ENCODE results near the gene NKG7. TPM values are rescaled to one million over a fixed set of nuclear protein-coding genes. Genes with fewer than 3 reads are reported as not detected.

The NKG7 gene
- total and polyA plus RNA-seq, 2 of the 13 experiments (the other 11 are each of a cell fraction or from before 2014, with no cell fraction given) = 0.40 TPM; not detected in 1

DNA sequence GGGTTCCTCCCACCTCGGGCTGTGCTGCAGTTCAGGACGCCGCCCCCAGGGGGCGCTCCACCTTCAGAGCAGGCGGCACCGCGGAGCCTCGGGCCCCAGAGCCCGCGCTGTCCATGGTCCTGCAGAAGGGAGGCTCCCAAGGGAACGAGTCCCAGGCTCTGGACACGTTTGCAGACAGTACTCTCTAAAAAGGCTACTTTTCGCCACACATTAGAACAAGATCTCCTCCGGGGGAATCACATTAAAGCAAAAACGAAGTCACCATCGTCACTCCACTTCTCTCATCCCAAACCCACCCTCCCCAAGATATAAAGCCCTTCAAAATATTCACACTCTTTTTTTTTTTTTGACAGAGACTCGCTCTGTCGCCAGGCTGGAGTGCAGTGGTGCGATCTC, 49.6 kb upstream of the NKG7 start (continued):
- TF ChIP-seq ZNF749 (CRISPR knock-in tag; IDR thresholded peaks at IDR 0.05; ENCODE audit: borderline replicate concordance) = peak; percentile 94; the same call in 1 of the 2 replicates
- peak; percentile 49; the same call in 1 of the 2 replicates for TF ChIP-seq ZFX (CRISPR knock-in tag; IDR thresholded peaks at IDR 0.05; ENCODE audit: low read depth)
- peak; percentile 68; the same call in 1 of the 2 replicates for TF ChIP-seq ZNF101 (CRISPR knock-in tag; IDR thresholded peaks at IDR 0.05; ENCODE audit: borderline replicate concordance, low read depth)
- TF ChIP-seq POLR2AphosphoS2 (IDR thresholded peaks at IDR 0.05; ENCODE audit: low read depth, low read length) = no peak
- TF ChIP-seq, protein P1, sequence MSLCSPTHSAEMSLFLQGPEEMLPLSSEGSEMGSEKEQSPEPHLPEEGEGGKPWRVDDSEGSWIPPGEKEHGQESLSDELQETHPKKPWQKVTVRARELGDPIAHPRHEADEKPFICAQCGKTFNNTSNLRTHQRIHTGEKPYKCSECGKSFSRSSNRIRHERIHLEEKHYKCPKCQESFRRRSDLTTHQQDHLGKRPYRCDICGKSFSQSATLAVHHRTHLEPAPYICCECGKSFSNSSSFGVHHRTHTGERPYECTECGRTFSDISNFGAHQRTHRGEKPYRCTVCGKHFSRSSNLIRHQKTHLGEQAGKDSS (CRISPR knock-in tag; IDR thresholded peaks at IDR 0.05; ENCODE audit: borderline replicate concordance, low read depth) = peak; percentile 90; the same call in 1 of the 2 replicates
- 0 out of 2 replicates have a peak, but pooled peaks have one; percentile 81 for TF ChIP-seq CC2D1A (CRISPR knock-in tag; IDR thresholded peaks at IDR 0.05)
- TF ChIP-seq, protein P2, sequence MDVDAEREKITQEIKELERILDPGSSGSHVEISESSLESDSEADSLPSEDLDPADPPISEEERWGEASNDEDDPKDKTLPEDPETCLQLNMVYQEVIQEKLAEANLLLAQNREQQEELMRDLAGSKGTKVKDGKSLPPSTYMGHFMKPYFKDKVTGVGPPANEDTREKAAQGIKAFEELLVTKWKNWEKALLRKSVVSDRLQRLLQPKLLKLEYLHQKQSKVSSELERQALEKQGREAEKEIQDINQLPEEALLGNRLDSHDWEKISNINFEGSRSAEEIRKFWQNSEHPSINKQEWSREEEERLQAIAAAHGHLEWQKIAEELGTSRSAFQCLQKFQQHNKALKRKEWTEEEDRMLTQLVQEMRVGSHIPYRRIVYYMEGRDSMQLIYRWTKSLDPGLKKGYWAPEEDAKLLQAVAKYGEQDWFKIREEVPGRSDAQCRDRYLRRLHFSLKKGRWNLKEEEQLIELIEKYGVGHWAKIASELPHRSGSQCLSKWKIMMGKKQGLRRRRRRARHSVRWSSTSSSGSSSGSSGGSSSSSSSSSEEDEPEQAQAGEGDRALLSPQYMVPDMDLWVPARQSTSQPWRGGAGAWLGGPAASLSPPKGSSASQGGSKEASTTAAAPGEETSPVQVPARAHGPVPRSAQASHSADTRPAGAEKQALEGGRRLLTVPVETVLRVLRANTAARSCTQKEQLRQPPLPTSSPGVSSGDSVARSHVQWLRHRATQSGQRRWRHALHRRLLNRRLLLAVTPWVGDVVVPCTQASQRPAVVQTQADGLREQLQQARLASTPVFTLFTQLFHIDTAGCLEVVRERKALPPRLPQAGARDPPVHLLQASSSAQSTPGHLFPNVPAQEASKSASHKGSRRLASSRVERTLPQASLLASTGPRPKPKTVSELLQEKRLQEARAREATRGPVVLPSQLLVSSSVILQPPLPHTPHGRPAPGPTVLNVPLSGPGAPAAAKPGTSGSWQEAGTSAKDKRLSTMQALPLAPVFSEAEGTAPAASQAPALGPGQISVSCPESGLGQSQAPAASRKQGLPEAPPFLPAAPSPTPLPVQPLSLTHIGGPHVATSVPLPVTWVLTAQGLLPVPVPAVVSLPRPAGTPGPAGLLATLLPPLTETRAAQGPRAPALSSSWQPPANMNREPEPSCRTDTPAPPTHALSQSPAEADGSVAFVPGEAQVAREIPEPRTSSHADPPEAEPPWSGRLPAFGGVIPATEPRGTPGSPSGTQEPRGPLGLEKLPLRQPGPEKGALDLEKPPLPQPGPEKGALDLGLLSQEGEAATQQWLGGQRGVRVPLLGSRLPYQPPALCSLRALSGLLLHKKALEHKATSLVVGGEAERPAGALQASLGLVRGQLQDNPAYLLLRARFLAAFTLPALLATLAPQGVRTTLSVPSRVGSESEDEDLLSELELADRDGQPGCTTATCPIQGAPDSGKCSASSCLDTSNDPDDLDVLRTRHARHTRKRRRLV (CRISPR knock-in tag; IDR thresholded peaks at IDR 0.05) = peak; percentile 84; the same call in 1 of the 2 replicates
- peak; percentile 93; the same call in 1 of the 2 replicates for TF ChIP-seq ZNF333 (CRISPR knock-in tag; IDR thresholded peaks at IDR 0.05; ENCODE audit: borderline replicate concordance)
- TF ChIP-seq, protein P3, sequence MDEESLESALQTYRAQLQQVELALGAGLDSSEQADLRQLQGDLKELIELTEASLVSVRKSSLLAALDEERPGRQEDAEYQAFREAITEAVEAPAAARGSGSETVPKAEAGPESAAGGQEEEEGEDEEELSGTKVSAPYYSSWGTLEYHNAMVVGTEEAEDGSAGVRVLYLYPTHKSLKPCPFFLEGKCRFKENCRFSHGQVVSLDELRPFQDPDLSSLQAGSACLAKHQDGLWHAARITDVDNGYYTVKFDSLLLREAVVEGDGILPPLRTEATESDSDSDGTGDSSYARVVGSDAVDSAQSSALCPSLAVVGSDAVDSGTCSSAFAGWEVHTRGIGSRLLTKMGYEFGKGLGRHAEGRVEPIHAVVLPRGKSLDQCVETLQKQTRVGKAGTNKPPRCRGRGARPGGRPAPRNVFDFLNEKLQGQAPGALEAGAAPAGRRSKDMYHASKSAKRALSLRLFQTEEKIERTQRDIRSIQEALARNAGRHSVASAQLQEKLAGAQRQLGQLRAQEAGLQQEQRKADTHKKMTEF (CRISPR knock-in tag; IDR thresholded peaks at IDR 0.05) = peak; percentile 89
- TF ChIP-seq MEIS2 (CRISPR knock-in tag; IDR thresholded peaks at IDR 0.05) = peak; percentile 98
- TF ChIP-seq TBX3 (IDR thresholded peaks at IDR 0.05; ENCODE audit: borderline replicate concordance) = no peak
- TF ChIP-seq NR1H2 (CRISPR knock-in tag; IDR thresholded peaks at IDR 0.05; ENCODE audit: borderline replicate concordance, low read depth) = peak; percentile 86; the same call in 1 of the 2 replicates
- peak; percentile 96; the same call in 1 of the 2 replicates for TF ChIP-seq MIER3 (CRISPR knock-in tag; IDR thresholded peaks at IDR 0.05; ENCODE audit: borderline replicate concordance)
- TF ChIP-seq ZKSCAN5 (CRISPR knock-in tag; IDR thresholded peaks at IDR 0.05) = 0 out of 2 replicates have a peak, but pooled peaks have one; percentile 54
- peak; percentile 82; the same call in 1 of the 2 replicates for TF ChIP-seq ZNF788 (CRISPR knock-in tag; IDR thresholded peaks at IDR 0.05; ENCODE audit: borderline replicate concordance)
- TF ChIP-seq, protein P4, sequence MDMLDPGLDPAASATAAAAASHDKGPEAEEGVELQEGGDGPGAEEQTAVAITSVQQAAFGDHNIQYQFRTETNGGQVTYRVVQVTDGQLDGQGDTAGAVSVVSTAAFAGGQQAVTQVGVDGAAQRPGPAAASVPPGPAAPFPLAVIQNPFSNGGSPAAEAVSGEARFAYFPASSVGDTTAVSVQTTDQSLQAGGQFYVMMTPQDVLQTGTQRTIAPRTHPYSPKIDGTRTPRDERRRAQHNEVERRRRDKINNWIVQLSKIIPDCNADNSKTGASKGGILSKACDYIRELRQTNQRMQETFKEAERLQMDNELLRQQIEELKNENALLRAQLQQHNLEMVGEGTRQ (IDR thresholded peaks at IDR 0.05; ENCODE audit: low read depth, low read length) = no peak
- TF ChIP-seq, protein P4 (CRISPR knock-in tag; IDR thresholded peaks at IDR 0.05; ENCODE audit: borderline replicate concordance) = no peak
- no peak for TF ChIP-seq JUN (CRISPR knock-in tag; IDR thresholded peaks at IDR 0.05)
- TF ChIP-seq SALL2 (CRISPR knock-in tag; IDR thresholded peaks at IDR 0.05) = peak; percentile 95; the same call in 1 of the 2 replicates
- TF ChIP-seq HHEX (CRISPR knock-in tag; IDR thresholded peaks at IDR 0.05) = no peak
- TF ChIP-seq ZKSCAN8 (CRISPR knock-in tag; IDR thresholded peaks at IDR 0.05; ENCODE audit: borderline replicate concordance) = peak; percentile 85; the same call in 1 of the 2 replicates

Data from HepG2 (cell line).